Measurements from ENCODE around the gene LAMA1.
"Not testable (repeated sequence)": the region's sequence is repeated elsewhere in the genome, so short reads cannot be mapped to it uniquely, and the experiment has no call there.

LAMA1 gene

DNA sequence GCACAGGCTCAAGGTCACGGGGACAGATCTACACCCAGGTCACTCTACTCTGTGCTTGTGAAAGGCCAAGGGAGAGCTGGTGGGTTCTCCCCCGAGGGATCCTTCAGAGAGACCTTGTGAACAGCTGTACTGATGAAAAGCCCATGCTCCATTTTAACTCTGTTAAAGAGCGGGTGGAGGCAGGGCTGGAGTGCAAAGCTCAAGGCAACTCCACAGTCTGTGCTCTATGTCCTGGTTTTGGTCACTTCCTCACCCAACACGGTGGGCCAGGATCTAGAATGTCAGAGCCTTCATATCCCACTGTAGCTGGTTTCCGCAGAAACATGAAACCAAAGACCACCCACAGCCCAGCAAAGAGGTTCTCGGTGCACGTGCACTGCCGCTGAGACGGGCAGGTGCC, 177.1 kb downstream of the LAMA1 start:
- no peak for DNase-seq (ENCODE audit: low spot score)
- TF ChIP-seq, protein P1, sequence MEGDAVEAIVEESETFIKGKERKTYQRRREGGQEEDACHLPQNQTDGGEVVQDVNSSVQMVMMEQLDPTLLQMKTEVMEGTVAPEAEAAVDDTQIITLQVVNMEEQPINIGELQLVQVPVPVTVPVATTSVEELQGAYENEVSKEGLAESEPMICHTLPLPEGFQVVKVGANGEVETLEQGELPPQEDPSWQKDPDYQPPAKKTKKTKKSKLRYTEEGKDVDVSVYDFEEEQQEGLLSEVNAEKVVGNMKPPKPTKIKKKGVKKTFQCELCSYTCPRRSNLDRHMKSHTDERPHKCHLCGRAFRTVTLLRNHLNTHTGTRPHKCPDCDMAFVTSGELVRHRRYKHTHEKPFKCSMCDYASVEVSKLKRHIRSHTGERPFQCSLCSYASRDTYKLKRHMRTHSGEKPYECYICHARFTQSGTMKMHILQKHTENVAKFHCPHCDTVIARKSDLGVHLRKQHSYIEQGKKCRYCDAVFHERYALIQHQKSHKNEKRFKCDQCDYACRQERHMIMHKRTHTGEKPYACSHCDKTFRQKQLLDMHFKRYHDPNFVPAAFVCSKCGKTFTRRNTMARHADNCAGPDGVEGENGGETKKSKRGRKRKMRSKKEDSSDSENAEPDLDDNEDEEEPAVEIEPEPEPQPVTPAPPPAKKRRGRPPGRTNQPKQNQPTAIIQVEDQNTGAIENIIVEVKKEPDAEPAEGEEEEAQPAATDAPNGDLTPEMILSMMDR (IDR thresholded peaks at IDR 0.05; ENCODE audit: extremely low read depth, missing control alignments): no peak

DNA sequence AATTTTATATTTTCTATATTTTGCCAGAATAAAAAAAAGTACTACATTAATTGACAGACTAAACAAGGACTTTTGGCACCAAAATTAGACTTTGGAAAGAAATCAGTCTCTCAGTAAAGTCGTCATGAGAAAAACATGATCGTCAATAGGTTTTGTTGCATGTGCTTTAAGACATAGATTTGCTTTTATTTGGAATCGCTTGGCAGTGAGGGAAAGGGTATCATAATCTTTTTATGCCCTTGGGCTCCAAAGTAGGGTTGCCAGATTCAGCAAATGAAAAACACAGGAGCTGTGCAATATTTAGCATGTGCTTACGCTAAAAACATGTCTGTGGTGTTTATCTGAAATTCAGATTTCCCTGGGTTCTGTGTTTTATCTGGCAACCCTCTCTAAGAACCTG, 177.6 kb downstream of the LAMA1 start:
- no peak for DNase-seq (ENCODE audit: low spot score)

GRCh38 chr18:6938403-6938802, 179.2 kb downstream of the LAMA1 start:
- not testable (repeated sequence) for DNase-seq (ENCODE audit: low spot score)

More for the DNA sequence above, 177.6 kb downstream of the LAMA1 start:
- TF ChIP-seq, protein P1 (IDR thresholded peaks at IDR 0.05; ENCODE audit: extremely low read depth, missing control alignments): no peak

DNA sequence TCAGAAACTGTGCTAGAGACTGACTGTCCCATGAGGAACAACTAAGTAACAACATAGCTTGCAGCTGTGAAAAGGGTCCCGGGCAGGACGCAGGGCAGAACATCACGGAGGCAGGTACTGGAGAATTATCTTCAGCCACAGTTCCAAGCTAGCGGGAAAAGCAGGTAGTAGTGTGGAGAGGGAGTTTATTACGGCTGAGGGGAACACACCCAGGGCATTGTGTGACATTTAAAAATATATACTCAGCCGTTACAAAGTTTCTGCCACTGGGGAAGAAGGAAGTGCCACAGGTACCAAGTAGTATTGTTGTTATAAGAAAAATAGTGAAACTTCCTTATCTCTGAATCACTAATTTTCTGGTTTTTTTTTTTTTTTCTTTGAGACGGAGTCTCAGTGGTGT, 179.6 kb downstream of the LAMA1 start:
- DNase-seq (ENCODE audit: low spot score): no peak

DNA sequence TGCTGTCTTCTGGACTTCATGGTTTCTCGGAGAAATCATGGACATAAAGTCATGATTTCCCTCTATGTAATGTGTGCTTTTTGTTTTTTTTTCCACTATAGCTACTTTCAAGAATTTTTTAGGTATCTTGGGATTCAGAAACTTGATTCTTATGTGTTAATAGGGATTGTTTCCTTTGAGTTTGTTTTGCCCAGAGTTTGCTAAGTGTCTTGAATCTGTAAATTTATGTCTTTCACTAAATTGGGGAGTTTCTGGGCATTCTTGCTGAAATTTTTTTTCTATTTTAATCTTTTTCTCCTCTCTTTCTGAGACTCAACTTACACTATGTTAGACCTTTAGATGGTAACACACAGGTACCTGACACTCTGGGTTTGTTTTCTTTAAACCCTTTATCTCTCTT, 182.7 kb downstream of the LAMA1 start:
- DNase-seq (ENCODE audit: low spot score): no peak
- TF ChIP-seq, protein P1 (IDR thresholded peaks at IDR 0.05; ENCODE audit: extremely low read depth, missing control alignments): no peak

More for the DNA sequence above, 179.6 kb downstream of the LAMA1 start:
- TF ChIP-seq, protein P1 (IDR thresholded peaks at IDR 0.05; ENCODE audit: extremely low read depth, missing control alignments): no peak

DNA sequence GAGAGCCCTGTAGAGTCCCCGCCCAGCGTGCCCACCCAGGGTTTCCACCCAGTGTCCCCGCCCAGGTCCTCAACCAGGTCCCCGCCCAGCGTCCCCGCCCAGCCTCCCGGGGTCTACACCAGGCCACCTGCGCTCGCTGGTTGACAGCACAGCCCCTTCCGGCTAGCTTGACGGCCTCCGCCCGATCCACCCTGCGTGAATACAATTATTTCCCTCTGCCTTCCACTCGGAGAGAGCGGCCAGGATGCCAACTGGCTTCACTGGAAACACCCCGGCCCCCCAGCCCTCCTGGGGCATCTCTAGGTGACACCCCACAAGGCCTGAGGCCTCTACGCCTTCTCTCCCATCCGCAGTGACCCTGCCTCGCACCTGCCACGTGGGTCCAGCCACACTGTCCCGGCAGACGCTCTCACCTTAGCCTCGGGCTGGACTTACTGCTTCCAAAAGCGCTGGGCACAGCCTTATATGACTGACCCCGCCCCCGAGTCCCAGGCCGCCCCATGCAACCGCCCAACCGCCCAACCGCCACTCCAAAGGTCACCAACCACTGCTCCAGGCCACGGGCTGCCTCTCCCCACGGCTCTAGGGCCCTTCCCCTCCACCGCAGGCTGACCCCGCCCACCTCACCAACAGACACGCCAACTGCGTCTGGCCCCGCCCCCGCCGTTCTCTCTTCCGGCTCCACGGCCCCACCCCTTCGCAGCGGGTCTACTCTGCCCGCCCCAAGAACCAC, 188.1 kb downstream of the LAMA1 start:
- TF ChIP-seq, protein P1 (IDR thresholded peaks at IDR 0.05; ENCODE audit: extremely low read depth, missing control alignments): no peak
- no peak for DNase-seq (ENCODE audit: low spot score)

GRCh38 chr18:6928359-6928758, 189.2 kb downstream of the LAMA1 start:
- TF ChIP-seq, protein P1 (IDR thresholded peaks at IDR 0.05; ENCODE audit: extremely low read depth, missing control alignments): no peak
- no peak for DNase-seq (ENCODE audit: low spot score)

DNA sequence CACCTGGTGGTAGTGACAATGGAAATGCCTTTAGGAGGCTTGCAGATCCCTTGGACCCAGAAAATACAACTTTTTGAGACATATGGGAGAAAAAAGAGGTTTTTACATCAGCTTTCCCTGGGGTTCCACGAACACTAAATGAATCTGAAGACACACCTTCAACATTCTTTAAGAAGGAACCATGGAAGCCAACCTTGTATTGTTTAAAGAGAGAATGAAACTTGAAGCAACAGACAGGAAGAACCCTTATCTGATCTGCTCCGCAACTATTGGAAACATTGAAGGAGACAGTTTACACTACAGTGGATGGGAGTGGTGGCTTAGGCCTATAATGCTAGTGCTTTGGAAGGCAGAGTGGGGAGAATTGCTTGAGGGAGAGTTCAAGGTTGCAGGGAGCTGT, 190.4 kb downstream of the LAMA1 start:
- TF ChIP-seq, protein P1 (IDR thresholded peaks at IDR 0.05; ENCODE audit: extremely low read depth, missing control alignments): no peak

More for the DNA sequence above, 190.4 kb downstream of the LAMA1 start:
- no peak for DNase-seq (ENCODE audit: low spot score)
